NCI-H524 treated with DMSO at 0.1 percent for 48 hours (cell line): Measurements from ENCODE around the gene ASAH2B.
A peak's percentile ranks its signal among the peaks of the same experiment; 100 is the strongest.
"Not testable (repeated sequence)": the region's sequence is repeated elsewhere in the genome, so short reads cannot be mapped to it uniquely, and the experiment has no call there.

Experiments used
- DNase-seq: peaks from one replicate; lab custom pipeline; 2025; lab: John Stamatoyannopoulos, UW

Gene ASAH2B

GRCh38 chr10:50739618-50740292 is at the start of gene ASAH2B:
Gene ASAH2B, plus strand, starts transcription at chr10:50739936. Its CDS starts 5,195 bp downstream, at chr10:50745131.
- peak; percentile 2 for DNase-seq

GRCh38 chr10:50697819-50698218 is 41.9 kb upstream of the ASAH2B start:
- DNase-seq = not testable (repeated sequence)

GRCh38 chr10:50701947-50702346 is 37.8 kb upstream of the ASAH2B start:
- DNase-seq = not testable (repeated sequence)

GRCh38 chr10:50702997-50703396 is 36.7 kb upstream of the ASAH2B start:
- not testable (repeated sequence) for DNase-seq

- DNase-seq = not testable (repeated sequence)
These were observed 35.2 kb upstream of the ASAH2B start for GRCh38 chr10:50704436-50705079.

GRCh38 chr10:50706006-50706405 is 33.7 kb upstream of the ASAH2B start:
- not testable (repeated sequence) for DNase-seq

GRCh38 chr10:50710241-50710640 is 29.5 kb upstream of the ASAH2B start:
- not testable (repeated sequence) for DNase-seq

- not testable (repeated sequence) for DNase-seq
These were observed 15.9 kb upstream of the ASAH2B start for GRCh38 chr10:50723812-50724211.

- not testable (repeated sequence) for DNase-seq
These were observed 11.6 kb upstream of the ASAH2B start for GRCh38 chr10:50728112-50728511.

GRCh38 chr10:50738987-50739617 is 634 bp upstream of the ASAH2B start:
- DNase-seq = not testable (repeated sequence)

- DNase-seq = no peak
These were observed 535 bp downstream of the ASAH2B start for GRCh38 chr10:50740293-50740648.

GRCh38 chr10:50742820-50743219 is 3.1 kb downstream of the ASAH2B start:
- DNase-seq = not testable (repeated sequence)

- DNase-seq = not testable (repeated sequence)
These were observed 27.2 kb downstream of the ASAH2B start for GRCh38 chr10:50766774-50767513.

- not testable (repeated sequence) for DNase-seq
These were observed 32.3 kb downstream of the ASAH2B start for GRCh38 chr10:50772042-50772441.

- not testable (repeated sequence) for DNase-seq
These were observed 35.1 kb downstream of the ASAH2B start for GRCh38 chr10:50774868-50775267.

GRCh38 chr10:50780036-50780435 is 40.3 kb downstream of the ASAH2B start:
- DNase-seq = not testable (repeated sequence)

- DNase-seq = not testable (repeated sequence)
These were observed 42.3 kb downstream of the ASAH2B start for GRCh38 chr10:50782017-50782416.

GRCh38 chr10:50787962-50788361 is 48.2 kb downstream of the ASAH2B start:
- DNase-seq = not testable (repeated sequence)

- peak; percentile 26 for DNase-seq
These were observed 49.5 kb downstream of the ASAH2B start for GRCh38 chr10:50788951-50789945.

- no peak for DNase-seq
These were observed 54.8 kb downstream of the ASAH2B start for GRCh38 chr10:50794490-50794889.

GRCh38 chr10:50796693-50797092 is 57.0 kb downstream of the ASAH2B start:
- DNase-seq = no peak
